Heart left ventricle (tissue), 16 donors: ENCODE measurements around the gene EIF2S2. TPM values are rescaled to one million over a fixed set of nuclear protein-coding genes. Genes with fewer than 3 reads are reported as not detected.
"Not testable (repeated sequence)": the region's sequence is repeated elsewhere in the genome, so short reads cannot be mapped to it uniquely, and the experiment has no call there.

Source experiments
- ATAC-seq, 4 donors: fragments of 200-7000 bp; cut with Tn5 transposase; one replicate each; pipeline ENCODE4 v1.9.1; 2020 to 2022; ENCODE audit warnings: moderate library complexity in 4 of 4, mild to moderate bottlenecking in 3 of 4, moderate number of reproducible peaks in 1 of 4
- DNase-seq, 5 donors: peaks; one replicate each; pipeline ENCODE4 v3.0.0-alpha.2; 2020
- H3K27ac ChIP-seq, 12 donors: fragments of 200-600 bp; sonication (generic) in 4 of 12; one replicate each; pipeline versions ENCODE4 v1.5.0 to v1.8.0; 2016 to 2022; ENCODE audit warnings: mild to moderate bottlenecking in 2 of 12
- H3K27me3 ChIP-seq, 9 donors: fragments of 200-600 bp; sonication (generic) in 2 of 9; one replicate each; pipeline versions ENCODE4 v1.5.1 to v1.8.0; 2016 to 2022; ENCODE audit warnings: mild to moderate bottlenecking in 3 of 9
- H3K36me3 ChIP-seq, 9 donors: fragments of 200-600 bp; sonication (generic) in 2 of 9; one replicate each; pipeline versions ENCODE4 v1.5.0 to v1.8.0; 2018 to 2022; ENCODE audit warnings: mild to moderate bottlenecking in 2 of 9
- H3K4me1 ChIP-seq, 12 donors: fragments of 200-600 bp; sonication (generic) in 4 of 12; one replicate each; pipeline versions ENCODE4 v1.5.0 to v1.8.0; 2016 to 2022; ENCODE audit warnings: mild to moderate bottlenecking in 3 of 12
- H3K4me3 ChIP-seq, 12 donors: fragments of 200-600 bp; sonication (generic) in 4 of 12; one replicate each; pipeline versions ENCODE4 v1.5.0 to v1.8.0; 2017 to 2022; ENCODE audit warnings: mild to moderate bottlenecking in 9 of 12, moderate library complexity in 4 of 12
- H3K9me3 ChIP-seq, 12 donors: fragments of 200-600 bp; sonication (generic) in 4 of 12; one replicate each; pipeline versions ENCODE4 v1.5.0 to v1.8.0; 2016 to 2022; ENCODE audit warnings: mild to moderate bottlenecking in 1 of 12
- POLR2A ChIP-seq, 2 donors: fragments of 450-650 bp; IDR thresholded peaks; one replicate each; pipeline ENCODE4 v1.6.1; 2017; ENCODE audit warnings: antibody characterized with exemption in 2 of 2, mild to moderate bottlenecking in 2 of 2, moderate library complexity in 2 of 2
- WGBS, 4 donors: extraction: QIAGEN DNeasy Blood & Tissue Kit in 2 of 4; methylation state at CpG; one replicate each; pipeline versions ENCODE4 v1.1.5 to v1.1.7; 2013 to 2018; 5-methylcytosine and 5-hydroxymethylcytosine counted together
- intact Hi-C, 10 donors: fragments of 100-400 bp; cut with DNase I; formaldehyde crosslinking; loops; one replicate each; pipeline versions ENCODE4 v1.11.1 to v1.14.2; 2022
- polyA plus RNA-seq, 2 donors: library from polyadenylated mRNA; stranded (reverse); fragments of 200-250 nt; gene quantifications; one replicate each; pipeline ENCODE4 v1.2.3, GENCODE V29; 2013
- total RNA-seq, 9 donors: library from RNA; depleted of rRNA in 2 of 9; stranded (reverse); fragments of >200 nt in 2 of 9; fragmentation: NEBNext Ultra II Directional in 3 of 9; extraction: Animal tissue kit (Norgen Biotek cat#: 25700) in 3 of 9; gene quantifications; one replicate each; pipeline versions ENCODE4 v1.1.0 to v1.2.4, GENCODE V29; 2016 to 2023
- TF ChIP-seq, protein P1 (sequence below), 12 donors: fragments of 200-600 bp; sonication (generic) in 4 of 12; IDR thresholded peaks; one replicate each; pipeline versions ENCODE4 v1.5.0 to v1.8.0; 2018 to 2022; ENCODE audit warnings: antibody characterized with exemption in 12 of 12, mild to moderate bottlenecking in 5 of 12
- donor health status: ischemic (EF 13 %, LVEDD 7.1; RV severe dilation, severe dysfunction).
- donor health status: healthy with polysubstance abuse.
- donor health status: DM: no; HTN: yes; CAD: no.
- donor health status: DM: no; HTN: no; CAD: no.
- donor health status: ischemic (EF 25% LVEDD 6.9; RV normal size, moderate dysfunction).
- donor health status: ischemic (EF 25% LVEDD 5.7; RV mildly dilated, moderate dysfunction).
- donor health status: healthy.
- donor health status: DM: yes; HTN: yes; CAD: no.
- donor health status: ischemic (EF 35%, LVEDD 5.7; RV mildly dilated, moderate dysfunction).
- donor health status: nonischemic (EF 11% LVEDD 7.7; RV severe dilation, severe dysfunction).
- donor health status: DM: yes; HTN: yes; CAD: no.
- donor health status: PGD.
- donor health status: ischemic (EF 29% LVEDD 5.4; RV normal size, mild dysfunction).
- donor health status: nonischemic (EF 23%, LVEDD 6.1; RV moderate dilation, normal function).

The EIF2S2 gene
- total and polyA plus RNA-seq, 11 donors: 25.8 to 81.7 (median 40.9) TPM

GRCh38 chr20:34141293-34141692, 29.2 kb upstream of the EIF2S2 start:
- intact Hi-C loops: no loop called here
- no peak for TF ChIP-seq POLR2A (IDR thresholded peaks at IDR 0.05)
- TF ChIP-seq, protein P1, sequence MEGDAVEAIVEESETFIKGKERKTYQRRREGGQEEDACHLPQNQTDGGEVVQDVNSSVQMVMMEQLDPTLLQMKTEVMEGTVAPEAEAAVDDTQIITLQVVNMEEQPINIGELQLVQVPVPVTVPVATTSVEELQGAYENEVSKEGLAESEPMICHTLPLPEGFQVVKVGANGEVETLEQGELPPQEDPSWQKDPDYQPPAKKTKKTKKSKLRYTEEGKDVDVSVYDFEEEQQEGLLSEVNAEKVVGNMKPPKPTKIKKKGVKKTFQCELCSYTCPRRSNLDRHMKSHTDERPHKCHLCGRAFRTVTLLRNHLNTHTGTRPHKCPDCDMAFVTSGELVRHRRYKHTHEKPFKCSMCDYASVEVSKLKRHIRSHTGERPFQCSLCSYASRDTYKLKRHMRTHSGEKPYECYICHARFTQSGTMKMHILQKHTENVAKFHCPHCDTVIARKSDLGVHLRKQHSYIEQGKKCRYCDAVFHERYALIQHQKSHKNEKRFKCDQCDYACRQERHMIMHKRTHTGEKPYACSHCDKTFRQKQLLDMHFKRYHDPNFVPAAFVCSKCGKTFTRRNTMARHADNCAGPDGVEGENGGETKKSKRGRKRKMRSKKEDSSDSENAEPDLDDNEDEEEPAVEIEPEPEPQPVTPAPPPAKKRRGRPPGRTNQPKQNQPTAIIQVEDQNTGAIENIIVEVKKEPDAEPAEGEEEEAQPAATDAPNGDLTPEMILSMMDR (IDR thresholded peaks at IDR 0.05): no peak
- WGBS, 4 donors: 59 to 71% (median 70%) methylated on average over 2 of the region's 2 CpGs
- Histone ChIP-seq H3K27ac (no peak overlapping the region), H3K4me1 (no peaks in the 10 kb centered on the region), H3K4me3 (no peak overlapping the region), H3K9me3 (peaks cover 0 to 10% (median 0%) of the 10 kb centered on the region in 12 donors), H3K27me3 (no peaks in the 10 kb centered on the region), H3K36me3 (no peaks in the 10 kb centered on the region)
- ATAC-seq (no peak), DNase-seq (no peak)

DNA sequence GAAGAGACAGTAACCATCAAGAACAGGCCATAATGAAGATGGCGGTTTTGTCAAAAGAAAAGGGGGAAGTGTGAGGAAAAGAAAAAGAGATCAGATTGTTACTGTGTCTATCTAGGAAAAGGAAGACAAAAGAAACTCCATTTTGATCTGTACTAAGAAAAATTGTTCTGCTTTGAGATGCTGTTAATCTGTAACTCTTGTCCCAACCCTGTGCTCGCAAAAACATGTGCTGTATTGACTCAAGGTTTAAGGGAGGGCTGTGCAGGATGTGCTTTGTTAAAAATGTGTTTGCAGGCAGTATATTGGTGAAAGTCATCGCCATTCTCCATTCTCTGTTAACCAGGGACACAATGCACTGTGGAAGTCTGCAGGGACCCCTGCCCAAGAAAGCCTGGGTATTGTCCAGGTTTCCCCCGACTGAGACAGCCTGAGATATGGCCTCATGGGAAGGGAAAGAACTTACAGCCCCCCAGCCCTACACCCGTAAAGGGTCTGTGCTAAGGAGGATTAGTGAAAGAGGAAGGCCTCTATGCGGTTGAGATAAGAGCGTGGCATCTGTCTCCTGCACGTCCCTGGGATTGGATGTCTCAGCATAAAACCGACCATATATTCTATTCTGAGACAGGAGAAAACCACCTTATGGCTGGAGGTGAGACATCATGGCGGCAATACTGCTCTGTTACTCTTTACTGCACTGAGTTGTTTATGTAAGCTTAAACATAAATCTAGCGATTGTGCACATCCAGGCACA, 23.7 kb upstream of the EIF2S2 start:
- intact Hi-C loops, H3K27me3 ChIP-seq, H3K4me1 ChIP-seq, H3K4me3 ChIP-seq, DNase-seq, ATAC-seq, H3K36me3 ChIP-seq, H3K9me3 ChIP-seq, H3K27ac ChIP-seq: not testable (repeated sequence)
- 83 to 87% (median 84%) methylated on average over 11 of the region's 11 CpGs for WGBS, 4 donors

- not testable (repeated sequence) for DNase-seq, H3K4me3 ChIP-seq, H3K4me1 ChIP-seq, H3K27me3 ChIP-seq, ATAC-seq, H3K36me3 ChIP-seq, H3K27ac ChIP-seq, H3K9me3 ChIP-seq
- intact Hi-C loops: loop anchor here in 1 of 10 donors (5.0 kb wide), 1 partner anchor 271 kb away; no protein-coding TSS in a partner anchor
- 58 to 85% (median 69%) methylated on average over 1 to 4 of the region's 4 CpGs for WGBS, 4 donors
Measured at GRCh38 chr20:34133365-34133860, 21.4 kb upstream of the EIF2S2 start.

DNA sequence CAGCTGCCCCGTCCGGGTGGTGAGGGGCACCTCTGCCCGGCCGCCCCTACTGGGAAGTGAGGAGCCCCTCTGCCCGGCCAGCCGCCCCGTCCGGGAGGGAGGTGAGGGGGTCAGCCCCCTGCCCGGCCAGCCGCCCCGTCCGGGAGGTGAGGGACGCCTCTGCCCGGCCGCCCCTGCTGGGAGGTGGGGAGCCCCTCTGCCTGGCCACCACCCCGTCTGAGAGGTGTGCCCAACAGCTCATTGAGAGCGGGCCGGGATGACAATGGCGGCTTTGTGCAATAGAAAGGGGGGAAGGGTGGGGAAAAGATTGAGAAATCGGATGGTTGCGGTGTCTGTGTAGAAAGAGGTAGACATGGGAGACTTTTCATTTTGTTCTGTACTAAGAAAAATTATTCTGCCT, 20.9 kb upstream of the EIF2S2 start:
- 75 to 95% (median 93%) methylated on average over 13 to 21 of the region's 21 CpGs for WGBS, 4 donors
- not testable (repeated sequence) for ATAC-seq, H3K4me3 ChIP-seq

GRCh38 chr20:34132491-34132890, 20.4 kb upstream of the EIF2S2 start:
- H3K9me3 ChIP-seq, ATAC-seq, H3K4me1 ChIP-seq, DNase-seq, H3K4me3 ChIP-seq, H3K27ac ChIP-seq, H3K36me3 ChIP-seq, H3K27me3 ChIP-seq: not testable (repeated sequence)
- intact Hi-C loops: loop anchor here in 1 of 10 donors (5.0 kb wide), 1 partner anchor 270 kb away; no protein-coding TSS in a partner anchor
- 80 to 95% (median 93%) methylated on average over 1 to 26 of the region's 26 CpGs for WGBS, 4 donors

More for the DNA sequence above, 20.9 kb upstream of the EIF2S2 start:
- H3K36me3 ChIP-seq, H3K9me3 ChIP-seq, H3K4me1 ChIP-seq, H3K27me3 ChIP-seq, H3K27ac ChIP-seq, DNase-seq: not testable (repeated sequence)
- intact Hi-C loops: loop anchor here in 1 of 10 donors (5.0 kb wide), 1 partner anchor 271 kb away; no protein-coding TSS in a partner anchor

GRCh38 chr20:34131491-34131890, 19.4 kb upstream of the EIF2S2 start:
- intact Hi-C loops: loop anchor here in 1 of 10 donors (5.0 kb wide), 1 partner anchor 269 kb away; no protein-coding TSS in a partner anchor
- H3K27me3 ChIP-seq: no peaks in the 10 kb centered on the region

More at GRCh38 chr20:34131491-34131890, 19.4 kb upstream of the EIF2S2 start:
- Histone ChIP-seq H3K36me3 (no peaks in the 10 kb centered on the region), H3K9me3 (no peaks in the 10 kb centered on the region), H3K27ac (no peak overlapping the region), H3K4me1 (peaks cover 0 to 4% (median 0%) of the 10 kb centered on the region in 12 donors), H3K4me3 (no peak overlapping the region)
- no peak for TF ChIP-seq POLR2A (IDR thresholded peaks at IDR 0.05)
- TF ChIP-seq, protein P1 (IDR thresholded peaks at IDR 0.05): no peak
- DNase-seq (no peak), ATAC-seq (no peak)
- WGBS, 4 donors: 71 to 85% (median 78%) methylated on average over 4 of the region's 4 CpGs
